ENCODE measurements around the gene MAP4K4.

DNA sequence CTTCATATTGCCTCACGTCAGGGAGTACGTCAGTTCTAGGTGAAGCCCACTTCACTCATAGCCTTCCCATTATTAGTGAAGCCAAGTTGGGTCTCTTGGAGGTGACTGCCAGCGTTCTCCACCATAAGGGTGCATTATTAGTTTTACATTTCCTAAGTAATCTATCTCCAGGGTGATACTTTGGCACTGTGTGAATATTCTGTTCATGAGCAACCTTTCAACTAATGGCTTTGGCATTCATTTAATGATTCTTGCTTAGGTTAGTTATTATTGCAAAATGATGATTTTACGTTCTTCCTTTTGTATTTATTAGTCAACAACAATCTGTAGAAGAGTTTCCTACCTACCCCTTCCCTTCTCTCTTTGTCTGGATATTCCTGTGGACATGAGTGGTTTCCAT, 97.5 kb downstream of the MAP4K4 start:
- no peak for TF ChIP-seq CTCF (IDR thresholded peaks at IDR 0.05; ENCODE audit: poor library complexity)
- no peak for TF ChIP-seq EZH2 (IDR thresholded peaks at IDR 0.05; ENCODE audit: borderline replicate concordance)
